PFSK-1 (cell line): ENCODE results near the gene DGLUCY.

ENCODE experiments used
- FOXP2 ChIP-seq: optimal IDR thresholded peaks from 2 replicates; pipeline ENCODE3; 2011; ENCODE audit warnings: borderline replicate concordance, control low read depth, inconsistent platforms; ENCODE audit not compliant: insufficient read depth; ENCODE audit errors: extremely low read length, extremely low read depth
- POLR2AphosphoS5 ChIP-seq: IDR thresholded peaks from 2 replicates; pipeline ENCODE4 v1.6.1; 2012; ENCODE audit warnings: low read depth, mild to moderate bottlenecking, control low read depth, low read length, moderate library complexity
- SIN3A ChIP-seq: IDR thresholded peaks from 2 replicates; pipeline ENCODE4 v1.6.1; 2012; ENCODE audit warnings: mild to moderate bottlenecking, low read length, moderate library complexity, borderline replicate concordance; ENCODE audit not compliant: insufficient read depth
- TAF1 ChIP-seq: IDR thresholded peaks from 2 replicates; pipeline ENCODE4 v1.6.1; 2012; ENCODE audit warnings: low read length, control low read depth, borderline replicate concordance; ENCODE audit not compliant: insufficient read depth
- TF ChIP-seq, protein P1 (sequence below), 2 experiments: IDR thresholded peaks; 2 replicates each; pipeline versions ENCODE4 v1.6.1 to v1.8.0; 2011 to 2012; ENCODE audit warnings: low read depth in 2 of 2, low read length in 2 of 2, control low read depth in 1 of 2, inconsistent platforms in 1 of 2, mild to moderate bottlenecking in 1 of 2, moderate library complexity in 1 of 2; ENCODE audit not compliant: insufficient read depth in 1 of 2

The DGLUCY gene

DNA sequence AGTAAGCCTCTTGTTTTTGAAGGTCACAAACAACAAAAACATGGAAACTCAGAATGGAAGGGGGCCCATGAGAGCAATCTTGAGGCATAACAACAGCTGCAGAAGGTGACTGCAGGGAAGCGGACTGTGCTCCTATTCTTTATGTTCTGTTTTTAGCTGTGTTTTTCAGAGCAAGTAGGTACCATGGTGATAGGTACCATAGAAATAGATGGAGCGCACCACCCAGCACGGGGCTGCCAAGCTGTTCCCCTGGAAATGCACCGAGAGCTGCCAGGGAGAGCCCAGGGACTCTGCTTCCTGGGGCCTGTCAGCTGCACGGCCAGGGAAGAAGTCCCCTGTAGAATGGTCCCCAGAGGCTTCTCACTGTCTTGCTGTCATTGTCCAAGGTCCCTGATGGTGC is 32.8 kb downstream of the DGLUCY start:
- TF ChIP-seq SIN3A (no peak), FOXP2 (no peak), TAF1 (no peak), POLR2AphosphoS5 (no peak)
- TF ChIP-seq, protein P1, sequence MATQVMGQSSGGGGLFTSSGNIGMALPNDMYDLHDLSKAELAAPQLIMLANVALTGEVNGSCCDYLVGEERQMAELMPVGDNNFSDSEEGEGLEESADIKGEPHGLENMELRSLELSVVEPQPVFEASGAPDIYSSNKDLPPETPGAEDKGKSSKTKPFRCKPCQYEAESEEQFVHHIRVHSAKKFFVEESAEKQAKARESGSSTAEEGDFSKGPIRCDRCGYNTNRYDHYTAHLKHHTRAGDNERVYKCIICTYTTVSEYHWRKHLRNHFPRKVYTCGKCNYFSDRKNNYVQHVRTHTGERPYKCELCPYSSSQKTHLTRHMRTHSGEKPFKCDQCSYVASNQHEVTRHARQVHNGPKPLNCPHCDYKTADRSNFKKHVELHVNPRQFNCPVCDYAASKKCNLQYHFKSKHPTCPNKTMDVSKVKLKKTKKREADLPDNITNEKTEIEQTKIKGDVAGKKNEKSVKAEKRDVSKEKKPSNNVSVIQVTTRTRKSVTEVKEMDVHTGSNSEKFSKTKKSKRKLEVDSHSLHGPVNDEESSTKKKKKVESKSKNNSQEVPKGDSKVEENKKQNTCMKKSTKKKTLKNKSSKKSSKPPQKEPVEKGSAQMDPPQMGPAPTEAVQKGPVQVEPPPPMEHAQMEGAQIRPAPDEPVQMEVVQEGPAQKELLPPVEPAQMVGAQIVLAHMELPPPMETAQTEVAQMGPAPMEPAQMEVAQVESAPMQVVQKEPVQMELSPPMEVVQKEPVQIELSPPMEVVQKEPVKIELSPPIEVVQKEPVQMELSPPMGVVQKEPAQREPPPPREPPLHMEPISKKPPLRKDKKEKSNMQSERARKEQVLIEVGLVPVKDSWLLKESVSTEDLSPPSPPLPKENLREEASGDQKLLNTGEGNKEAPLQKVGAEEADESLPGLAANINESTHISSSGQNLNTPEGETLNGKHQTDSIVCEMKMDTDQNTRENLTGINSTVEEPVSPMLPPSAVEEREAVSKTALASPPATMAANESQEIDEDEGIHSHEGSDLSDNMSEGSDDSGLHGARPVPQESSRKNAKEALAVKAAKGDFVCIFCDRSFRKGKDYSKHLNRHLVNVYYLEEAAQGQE (IDR thresholded peaks at IDR 0.05; ENCODE audit: insufficient read depth in 1 of 2, low read depth in 2 of 2, low read length in 2 of 2), result no peak

DNA sequence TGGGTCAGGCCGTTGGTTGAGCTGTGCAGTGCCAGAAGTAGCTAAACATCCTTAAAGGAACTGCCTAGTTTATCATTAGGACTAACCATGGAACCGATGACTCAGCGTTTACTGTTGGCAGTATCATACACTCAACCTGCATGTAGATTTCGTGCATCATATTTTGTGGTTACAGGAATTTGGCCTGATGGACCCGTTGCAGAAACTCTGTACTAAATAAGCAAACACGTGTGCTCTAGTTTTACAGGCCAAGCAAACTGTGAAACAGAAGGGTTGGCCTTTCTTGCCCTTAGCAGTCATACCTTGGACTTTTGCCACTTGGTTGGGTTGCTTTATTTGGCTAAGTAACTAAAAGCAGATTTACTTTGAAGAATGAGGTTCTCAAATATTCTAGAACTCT is 35.6 kb downstream of the DGLUCY start:
- TF ChIP-seq FOXP2 (no peak), SIN3A (no peak), POLR2AphosphoS5 (no peak), TAF1 (no peak)
- TF ChIP-seq, protein P1 (IDR thresholded peaks at IDR 0.05; ENCODE audit: insufficient read depth in 1 of 2, low read depth in 2 of 2, low read length in 2 of 2), result no peak

DNA sequence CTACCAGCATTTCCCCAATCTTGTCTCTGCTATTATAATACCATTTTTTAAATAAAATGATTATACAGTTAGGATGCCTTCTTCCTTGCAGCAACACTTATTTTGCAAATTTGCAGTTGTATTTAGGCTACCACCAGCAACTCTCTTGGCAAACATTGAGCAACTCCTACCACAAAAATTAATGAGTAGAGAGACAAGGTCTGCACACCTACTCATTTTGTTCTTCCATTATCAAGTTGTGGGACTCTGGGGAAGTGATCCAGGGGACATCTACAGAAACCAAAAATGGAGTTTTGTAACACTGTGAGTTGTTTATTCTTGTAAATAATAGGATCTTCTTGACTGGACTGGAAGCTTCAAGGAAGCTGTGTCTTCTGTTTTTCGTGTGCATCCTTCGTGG is 38.6 kb downstream of the DGLUCY start:
- TF ChIP-seq SIN3A, result no peak
- no peak for TF ChIP-seq POLR2AphosphoS5
- no peak for TF ChIP-seq TAF1
- no peak for TF ChIP-seq FOXP2

DNA sequence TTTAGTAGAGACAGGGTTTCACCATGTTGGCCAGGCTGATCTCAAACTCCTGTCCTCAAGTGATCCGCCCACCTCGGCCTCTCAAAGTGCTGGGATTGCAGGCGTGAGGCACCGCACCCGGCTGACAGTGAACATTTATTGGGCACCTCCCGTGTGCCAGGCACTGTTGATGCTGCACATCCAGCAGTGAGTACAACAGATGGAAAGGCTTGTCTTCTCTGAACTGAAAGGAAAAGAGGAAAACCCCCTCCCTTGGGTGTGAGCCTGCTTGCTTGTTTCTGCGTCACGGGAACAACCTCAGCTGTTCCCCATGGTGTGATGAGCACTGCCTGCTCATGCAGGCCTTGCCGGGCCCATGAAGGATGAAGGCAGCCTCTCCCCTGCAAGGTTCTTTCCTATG is 39.5 kb downstream of the DGLUCY start:
- TF ChIP-seq SIN3A (no peak), TAF1 (no peak), FOXP2 (no peak), POLR2AphosphoS5 (no peak)
- TF ChIP-seq, protein P1 (IDR thresholded peaks at IDR 0.05; ENCODE audit: insufficient read depth in 1 of 2, low read depth in 2 of 2, low read length in 2 of 2), result no peak

DNA sequence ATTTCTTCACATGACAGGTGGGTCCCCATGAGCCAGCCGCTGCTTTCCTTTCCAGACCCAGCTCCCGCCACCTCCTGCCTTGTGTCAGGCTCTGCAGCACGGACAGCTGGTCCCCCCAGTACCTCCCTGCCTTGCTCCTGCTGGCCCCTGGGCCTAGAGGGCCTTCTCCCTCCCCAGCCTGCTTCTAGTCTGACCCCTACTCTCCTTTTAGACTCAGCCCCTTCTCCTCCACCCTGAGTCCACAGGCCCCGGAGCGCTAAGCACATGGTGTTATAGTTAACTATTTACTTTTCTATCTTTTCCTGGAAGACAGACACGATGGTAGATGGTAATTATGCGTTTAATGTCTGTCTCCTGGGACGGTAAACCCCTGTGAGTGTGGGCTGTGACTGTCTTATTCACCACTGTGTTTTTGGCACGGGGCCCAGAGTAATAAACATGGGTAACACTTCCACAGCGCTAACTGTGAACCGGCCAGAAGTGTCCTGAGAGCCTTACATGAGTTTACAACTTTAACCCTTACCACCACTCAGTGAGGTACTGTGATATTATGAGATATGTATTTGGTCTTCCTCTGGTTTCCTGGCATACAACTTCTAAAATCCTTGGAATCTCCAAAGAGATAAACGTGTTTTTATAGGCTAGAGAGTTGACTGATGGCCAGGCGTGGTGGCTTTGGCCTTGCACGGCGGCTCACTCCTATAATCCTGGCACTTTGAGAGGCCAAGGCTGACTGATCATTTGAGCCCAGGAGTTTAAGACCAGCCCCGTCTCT is 41.2 kb downstream of the DGLUCY start:
- no peak for TF ChIP-seq TAF1

DNA sequence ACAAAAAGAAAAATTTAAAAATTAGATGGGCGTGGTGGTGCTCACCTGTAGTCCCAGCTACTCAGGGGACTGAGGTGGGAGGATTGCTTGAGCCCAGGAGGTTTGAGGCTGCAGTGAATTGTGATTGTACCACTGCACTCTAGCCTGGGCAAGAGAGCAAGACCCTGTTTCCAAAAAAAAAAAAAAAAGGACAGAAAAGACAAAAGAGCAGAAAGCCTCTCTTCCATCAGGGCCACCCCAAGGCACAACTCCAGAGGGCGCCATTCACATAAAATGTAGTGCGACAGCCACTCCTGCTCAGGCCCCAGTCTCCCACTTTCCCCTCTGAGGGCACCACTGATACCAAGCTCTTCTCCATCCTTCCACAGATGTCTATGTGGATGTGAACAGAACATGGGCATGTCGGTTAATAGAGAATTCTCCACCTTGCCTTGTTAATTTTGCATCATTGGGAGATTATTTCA is 41.8 kb downstream of the DGLUCY start:
- no peak for TF ChIP-seq FOXP2
- TF ChIP-seq SIN3A, result no peak
- TF ChIP-seq, protein P1 (IDR thresholded peaks at IDR 0.05; ENCODE audit: insufficient read depth in 1 of 2, low read depth in 2 of 2, low read length in 2 of 2), result no peak
- no peak for TF ChIP-seq TAF1
- TF ChIP-seq POLR2AphosphoS5, result no peak
